Smooth muscle cell (in vitro differentiated cells): ENCODE measurements around the gene IFI27. TPM values are rescaled to one million over a fixed set of nuclear protein-coding genes. Genes with fewer than 3 reads are reported as not detected.

ENCODE experiments used
- DNase-seq: peaks from one replicate; lab custom pipeline; 2025; ENCODE audit not compliant: unreplicated experiment; lab: John Stamatoyannopoulos, UW
- H2AFZ ChIP-seq: fragments of 200-600 bp; sonication (generic); 2 replicates; pipeline ENCODE4 v1.6.0; 2016; ENCODE audit warnings: antibody characterized with exemption, low read depth, mild to moderate bottlenecking
- H3F3A ChIP-seq: fragments of 200-600 bp; sonication (generic); 2 replicates; pipeline ENCODE4 v1.6.0; 2017; ENCODE audit warnings: antibody characterized with exemption, low read depth
- H3K27ac ChIP-seq: fragments of 200-600 bp; sonication (generic); 2 replicates; pipeline ENCODE4 v1.5.1; 2016; ENCODE audit warnings: low read depth, mild to moderate bottlenecking
- H3K27me3 ChIP-seq: fragments of 200-600 bp; sonication (generic); 2 replicates; pipeline ENCODE4 v1.6.1; 2016; ENCODE audit warnings: low read depth, mild to moderate bottlenecking
- H3K36me3 ChIP-seq: fragments of 200-600 bp; sonication (generic); 2 replicates; pipeline ENCODE4 v1.5.1; 2016; ENCODE audit warnings: low read depth
- H3K4me1 ChIP-seq: fragments of 200-600 bp; sonication (generic); 2 replicates; pipeline ENCODE4 v1.5.1; 2016; ENCODE audit warnings: low read depth
- H3K4me2 ChIP-seq: fragments of 200-600 bp; sonication (generic); 2 replicates; pipeline ENCODE4 v1.6.0; 2016; ENCODE audit warnings: mild to moderate bottlenecking
- H3K4me3 ChIP-seq: fragments of 200-600 bp; sonication (generic); 2 replicates; pipeline ENCODE4 v1.5.1; 2016; ENCODE audit warnings: mild to moderate bottlenecking
- H3K79me2 ChIP-seq: fragments of 200-600 bp; sonication (generic); 2 replicates; pipeline ENCODE4 v1.6.0; 2016; ENCODE audit warnings: low read depth, mild to moderate bottlenecking
- H3K9ac ChIP-seq: fragments of 200-600 bp; sonication (generic); 2 replicates; pipeline ENCODE4 v1.6.0; 2016; ENCODE audit warnings: low read depth
- H3K9me3 ChIP-seq: fragments of 200-600 bp; sonication (generic); replicated peaks from 2 replicates; pipeline ENCODE4 v1.5.1; 2016; ENCODE audit warnings: low read depth
- H4K20me1 ChIP-seq: fragments of 200-600 bp; sonication (generic); 2 replicates; pipeline ENCODE4 v1.6.0; 2016; ENCODE audit warnings: low read depth
- CTCF ChIP-seq: fragments of 200-600 bp; sonication (generic); IDR thresholded peaks from 2 replicates; pipeline ENCODE4 v1.5.1; 2017; ENCODE audit warnings: borderline replicate concordance, mild to moderate bottlenecking, antibody characterized with exemption; ENCODE audit not compliant: insufficient read depth, poor library complexity, severe bottlenecking
- WGBS: methylation state at CpG from one replicate; pipeline ENCODE4 v1.1.7; 2016; ENCODE audit warnings: low lambda C conversion rate; 5-methylcytosine and 5-hydroxymethylcytosine counted together
- polyA plus RNA-seq: library from polyadenylated mRNA; unstranded; fragments of >200 nt; fragmentation: Nextera tagmentation; extraction: Ambion mirVana; gene quantifications from 2 replicates; pipeline ENCODE4 v1.2.1, GENCODE V29; 2016
- total RNA-seq: library from RNA; depleted of rRNA; stranded (reverse); fragments of >200 nt; gene quantifications from 2 replicates; pipeline ENCODE4 v1.2.3, GENCODE V29; 2014

Gene IFI27
- total and polyA plus RNA-seq, 2 experiments from 2014 or later: 0.40 to 3.1 TPM

- Histone ChIP-seq H3K36me3 (no peaks in the 10 kb centered on the region), H3K79me2 (no peaks in the 10 kb centered on the region), H3K4me1 (no peaks in the 10 kb centered on the region), H3K9me3 (no peaks in the 10 kb centered on the region), H3K27ac (no peak overlapping the region), H3K4me3 (no peak overlapping the region), H3F3A (no peaks in the 10 kb centered on the region), H2AFZ (no peak overlapping the region), H3K4me2 (no peak overlapping the region), H4K20me1 (no peaks in the 10 kb centered on the region), H3K27me3 (peaks cover 3% of the 10 kb centered on the region), H3K9ac (no peak overlapping the region)
- no peak for TF ChIP-seq CTCF
- DNase-seq: no peak
- 67% methylated on average over 5 of the region's 5 CpGs for WGBS
Observed at GRCh38 chr14:94139006-94139405, 28.5 kb downstream of the IFI27 start.

- WGBS: 91% methylated on average over 5 of the region's 5 CpGs
- Histone ChIP-seq H3K9me3 (no peaks in the 10 kb centered on the region), H3K9ac (no peak overlapping the region), H3K4me3 (no peak overlapping the region), H3K27ac (no peak overlapping the region), H4K20me1 (no peaks in the 10 kb centered on the region), H3K4me1 (peaks cover under 1% of the 10 kb centered on the region), H3K36me3 (no peaks in the 10 kb centered on the region), H3K4me2 (no peak overlapping the region), H3F3A (no peaks in the 10 kb centered on the region), H3K79me2 (no peaks in the 10 kb centered on the region), H2AFZ (no peak overlapping the region), H3K27me3 (peaks cover 3% of the 10 kb centered on the region)
- no peak for DNase-seq
- TF ChIP-seq CTCF: no peak
Observed at GRCh38 chr14:94139421-94139820, 28.9 kb downstream of the IFI27 start.

GRCh38 chr14:94142247-94142646, 31.7 kb downstream of the IFI27 start:
- Histone ChIP-seq H3K4me3 (no peak overlapping the region), H3K27me3 (peaks cover 3% of the 10 kb centered on the region), H3K36me3 (no peaks in the 10 kb centered on the region), H3F3A (no peaks in the 10 kb centered on the region), H2AFZ (no peak overlapping the region), H3K4me2 (no peak overlapping the region), H3K9me3 (no peaks in the 10 kb centered on the region), H3K4me1 (peaks cover 6% of the 10 kb centered on the region), H3K27ac (no peak overlapping the region), H3K79me2 (no peaks in the 10 kb centered on the region), H4K20me1 (no peaks in the 10 kb centered on the region), H3K9ac (no peak overlapping the region)
- no peak for TF ChIP-seq CTCF
- no peak for DNase-seq
- WGBS: 71% methylated on average over 3 of the region's 3 CpGs

GRCh38 chr14:94142836-94143235, 32.3 kb downstream of the IFI27 start:
- H3K27ac ChIP-seq: no peak overlapping the region
- peaks cover 3% of the 10 kb centered on the region for H3K27me3 ChIP-seq
- WGBS: 85% methylated on average over 1 of the region's 1 CpG
- no peak overlapping the region for H3K9ac ChIP-seq
- H2AFZ ChIP-seq: no peak overlapping the region
- TF ChIP-seq CTCF: no peak
- no peaks in the 10 kb centered on the region for H4K20me1 ChIP-seq
- DNase-seq: no peak
- H3K79me2 ChIP-seq: no peaks in the 10 kb centered on the region
- no peak overlapping the region for H3K4me2 ChIP-seq
- no peaks in the 10 kb centered on the region for H3K9me3 ChIP-seq
- no peaks in the 10 kb centered on the region for H3F3A ChIP-seq
- H3K36me3 ChIP-seq: no peaks in the 10 kb centered on the region
- no peak overlapping the region for H3K4me3 ChIP-seq
- H3K4me1 ChIP-seq: peaks cover 6% of the 10 kb centered on the region
